Tibial artery (tissue), 4 donors: Measurements from ENCODE around the gene CTNNA3.

Source experiments
- DNase-seq, 2 donors: peaks; one replicate each; pipeline ENCODE4 v3.0.0-alpha.2; 2019
- H3K27ac ChIP-seq, 2 donors: fragments of 200-600 bp; sonication (generic) in 1 of 2; 1 replicate in 1 of 2; 2 replicates in 1 of 2; pipeline ENCODE4 v1.5.1; 2018 to 2019; ENCODE audit warnings: mild to moderate bottlenecking in 1 of 2
- H3K27me3 ChIP-seq, 2 donors: fragments of 200-600 bp; sonication (generic) in 1 of 2; one replicate each; pipeline versions ENCODE4 v1.5.1 to v1.6.0; 2016 to 2019
- H3K36me3 ChIP-seq, 3 donors: fragments of 200-600 bp; sonication (generic) in 2 of 3; one replicate each; pipeline ENCODE4 v1.5.1; 2016 to 2019; ENCODE audit warnings: mild to moderate bottlenecking in 2 of 3
- H3K4me1 ChIP-seq, 4 donors: fragments of 200-600 bp; sonication (generic) in 2 of 4; 1 replicate in 3 of 4; 2 replicates in 1 of 4; pipeline ENCODE4 v1.5.1; 2016 to 2019
- H3K4me3 ChIP-seq, 2 donors: fragments of 200-600 bp; sonication (generic) in 1 of 2; 1 replicate in 1 of 2; 2 replicates in 1 of 2; pipeline ENCODE4 v1.5.1; 2018 to 2019; ENCODE audit warnings: mild to moderate bottlenecking in 2 of 2
- H3K9me3 ChIP-seq, 3 donors: fragments of 200-600 bp; sonication (generic) in 1 of 3; one replicate each; pipeline ENCODE4 v1.5.1; 2016 to 2019
- intact Hi-C: fragments of 100-400 bp; cut with DNase I; formaldehyde crosslinking; loops from one replicate; pipeline ENCODE4 v1.15.0; 2023; ENCODE audit warnings: low total_unique reads
- TF ChIP-seq, protein P1 (sequence below), 2 experiments: fragments of 200-600 bp in 1 of 2; fragments of 450-650 bp in 1 of 2; IDR thresholded peaks; one replicate each; pipeline ENCODE4 v1.5.1; 2017 to 2019; ENCODE audit warnings: antibody characterized with exemption in 2 of 2, mild to moderate bottlenecking in 1 of 2, moderate library complexity in 1 of 2

The CTNNA3 gene

GRCh38 chr10:67144530-67144929 is 551.5 kb downstream of the CTNNA3 start:
- Histone ChIP-seq H3K27me3 (no peaks in the 10 kb centered on the region), H3K9me3 (no peaks in the 10 kb centered on the region), H3K4me3 (no peak overlapping the region), H3K36me3 (no peaks in the 10 kb centered on the region), H3K27ac (no peak overlapping the region), H3K4me1 (peaks cover 0 to 4% (median 0%) of the 10 kb centered on the region in 4 donors)
- TF ChIP-seq, protein P1, sequence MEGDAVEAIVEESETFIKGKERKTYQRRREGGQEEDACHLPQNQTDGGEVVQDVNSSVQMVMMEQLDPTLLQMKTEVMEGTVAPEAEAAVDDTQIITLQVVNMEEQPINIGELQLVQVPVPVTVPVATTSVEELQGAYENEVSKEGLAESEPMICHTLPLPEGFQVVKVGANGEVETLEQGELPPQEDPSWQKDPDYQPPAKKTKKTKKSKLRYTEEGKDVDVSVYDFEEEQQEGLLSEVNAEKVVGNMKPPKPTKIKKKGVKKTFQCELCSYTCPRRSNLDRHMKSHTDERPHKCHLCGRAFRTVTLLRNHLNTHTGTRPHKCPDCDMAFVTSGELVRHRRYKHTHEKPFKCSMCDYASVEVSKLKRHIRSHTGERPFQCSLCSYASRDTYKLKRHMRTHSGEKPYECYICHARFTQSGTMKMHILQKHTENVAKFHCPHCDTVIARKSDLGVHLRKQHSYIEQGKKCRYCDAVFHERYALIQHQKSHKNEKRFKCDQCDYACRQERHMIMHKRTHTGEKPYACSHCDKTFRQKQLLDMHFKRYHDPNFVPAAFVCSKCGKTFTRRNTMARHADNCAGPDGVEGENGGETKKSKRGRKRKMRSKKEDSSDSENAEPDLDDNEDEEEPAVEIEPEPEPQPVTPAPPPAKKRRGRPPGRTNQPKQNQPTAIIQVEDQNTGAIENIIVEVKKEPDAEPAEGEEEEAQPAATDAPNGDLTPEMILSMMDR (IDR thresholded peaks at IDR 0.05): no peak
- no peak for DNase-seq
- intact Hi-C loops: no loop called here

DNA sequence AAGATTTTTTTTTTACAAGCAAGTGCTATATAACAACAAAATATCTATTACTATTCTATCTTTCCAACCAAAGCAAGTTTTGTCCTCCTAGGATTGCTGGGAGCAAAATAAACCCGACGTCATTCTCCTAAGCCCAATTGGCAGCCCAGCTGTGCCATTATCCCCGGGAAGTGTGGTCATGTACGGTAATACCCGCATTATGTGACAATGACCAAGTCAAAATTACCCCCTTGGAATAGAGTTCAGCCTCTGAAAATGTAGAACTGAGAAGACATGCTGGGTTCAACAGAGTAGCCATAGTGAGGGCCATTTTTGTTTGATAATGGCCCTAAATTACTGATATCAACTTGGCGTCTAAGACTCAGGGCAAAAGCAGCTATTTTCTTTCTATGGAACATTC is 554.7 kb downstream of the CTNNA3 start:
- Histone ChIP-seq H3K4me1 (peaks cover 0 to 4% (median 0%) of the 10 kb centered on the region in 4 donors), H3K36me3 (no peaks in the 10 kb centered on the region), H3K4me3 (no peak overlapping the region), H3K9me3 (no peaks in the 10 kb centered on the region), H3K27me3 (no peaks in the 10 kb centered on the region), H3K27ac (no peak overlapping the region)
- DNase-seq: no peak
- intact Hi-C loops: no loop called here
- TF ChIP-seq, protein P1 (IDR thresholded peaks at IDR 0.05): no peak

GRCh38 chr10:67140641-67141040 is 555.4 kb downstream of the CTNNA3 start:
- H3K9me3 ChIP-seq: no peaks in the 10 kb centered on the region
- no peak overlapping the region for H3K27ac ChIP-seq
- no peaks in the 10 kb centered on the region for H3K36me3 ChIP-seq
- peaks cover 0 to 4% (median 0%) of the 10 kb centered on the region in 4 donors for H3K4me1 ChIP-seq
- H3K4me3 ChIP-seq: no peak overlapping the region
- DNase-seq: no peak
- intact Hi-C loops: no loop called here
- TF ChIP-seq, protein P1 (IDR thresholded peaks at IDR 0.05): no peak
- no peaks in the 10 kb centered on the region for H3K27me3 ChIP-seq

- Histone ChIP-seq H3K36me3 (no peaks in the 10 kb centered on the region), H3K4me3 (no peak overlapping the region), H3K27me3 (no peaks in the 10 kb centered on the region), H3K27ac (no peak overlapping the region), H3K4me1 (no peaks in the 10 kb centered on the region), H3K9me3 (no peaks in the 10 kb centered on the region)
- intact Hi-C loops: no loop called here
- DNase-seq: no peak
- TF ChIP-seq, protein P1 (IDR thresholded peaks at IDR 0.05): no peak
Measured at GRCh38 chr10:67127441-67127840, 568.6 kb downstream of the CTNNA3 start.

- DNase-seq: no peak
- no peak overlapping the region for H3K27ac ChIP-seq
- intact Hi-C loops: no loop called here
Measured at GRCh38 chr10:67119651-67120050, 576.3 kb downstream of the CTNNA3 start.

More at GRCh38 chr10:67119651-67120050, 576.3 kb downstream of the CTNNA3 start:
- no peak overlapping the region for H3K4me3 ChIP-seq
- H3K36me3 ChIP-seq: no peaks in the 10 kb centered on the region
- H3K27me3 ChIP-seq: no peaks in the 10 kb centered on the region
- TF ChIP-seq, protein P1 (IDR thresholded peaks at IDR 0.05): no peak
- H3K9me3 ChIP-seq: no peaks in the 10 kb centered on the region
- H3K4me1 ChIP-seq: peaks cover 0 to 4% (median 0%) of the 10 kb centered on the region in 4 donors
